ENCODE data around the gene SLMAP.

SLMAP gene

GRCh38 chr3:57942388-57942787, 186.3 kb downstream of the SLMAP start:
- no peak for DNase-seq (ENCODE audit: low spot score)

- DNase-seq (ENCODE audit: low spot score) = peak; percentile 29
These were observed 186.8 kb downstream of the SLMAP start for GRCh38 chr3:57942872-57943283.

- DNase-seq (ENCODE audit: low spot score) = no peak
These were observed 187.7 kb downstream of the SLMAP start for GRCh38 chr3:57943525-57944495.

- no peak for DNase-seq (ENCODE audit: low spot score)
These were observed 190.9 kb downstream of the SLMAP start for GRCh38 chr3:57946970-57947381.

GRCh38 chr3:57948080-57948671, 192.1 kb downstream of the SLMAP start:
- no peak for DNase-seq (ENCODE audit: low spot score)

GRCh38 chr3:57948781-57949242, 192.7 kb downstream of the SLMAP start:
- no peak for DNase-seq (ENCODE audit: low spot score)

- DNase-seq (ENCODE audit: low spot score) = no peak
These were observed 193.2 kb downstream of the SLMAP start for GRCh38 chr3:57949344-57949743.

- DNase-seq (ENCODE audit: low spot score) = peak; percentile 59
These were observed 193.9 kb downstream of the SLMAP start for GRCh38 chr3:57949785-57950615.

GRCh38 chr3:57951066-57951882, 195.2 kb downstream of the SLMAP start:
- DNase-seq (ENCODE audit: low spot score) = peak; percentile 86

- peak; percentile 80 for DNase-seq (ENCODE audit: low spot score)
These were observed 196.1 kb downstream of the SLMAP start for GRCh38 chr3:57952208-57952631.

- no peak for DNase-seq (ENCODE audit: low spot score)
These were observed 196.5 kb downstream of the SLMAP start for GRCh38 chr3:57952651-57953050.

- DNase-seq (ENCODE audit: low spot score) = no peak
These were observed 197.5 kb downstream of the SLMAP start for GRCh38 chr3:57953576-57953975.

- peak; percentile 35 for DNase-seq (ENCODE audit: low spot score)
These were observed 200.2 kb downstream of the SLMAP start for GRCh38 chr3:57956119-57956832.

- no peak for DNase-seq (ENCODE audit: low spot score)
These were observed 200.7 kb downstream of the SLMAP start for GRCh38 chr3:57956833-57957174.

GRCh38 chr3:57957824-57958223, 201.7 kb downstream of the SLMAP start:
- DNase-seq (ENCODE audit: low spot score) = no peak

GRCh38 chr3:57958642-57959422, 202.7 kb downstream of the SLMAP start:
- DNase-seq (ENCODE audit: low spot score) = peak; percentile 48

- DNase-seq (ENCODE audit: low spot score) = peak; percentile 23
These were observed 203.5 kb downstream of the SLMAP start for GRCh38 chr3:57959423-57960173.

- DNase-seq (ENCODE audit: low spot score) = no peak
These were observed 204.0 kb downstream of the SLMAP start for GRCh38 chr3:57960174-57960505.

GRCh38 chr3:57961177-57961827, 205.2 kb downstream of the SLMAP start:
- DNase-seq (ENCODE audit: low spot score) = no peak
